GM12873 (cell line): ENCODE data around the gene NPNT.

ENCODE experiments used
- CTCF ChIP-seq: IDR thresholded peaks from 2 replicates; pipeline ENCODE4 v1.5.1; 2012; ENCODE audit warnings: low read depth, mild to moderate bottlenecking, moderate library complexity, low read length, control low read depth; ENCODE audit not compliant: insufficient read depth; ENCODE audit errors: missing control alignments

Gene NPNT

DNA sequence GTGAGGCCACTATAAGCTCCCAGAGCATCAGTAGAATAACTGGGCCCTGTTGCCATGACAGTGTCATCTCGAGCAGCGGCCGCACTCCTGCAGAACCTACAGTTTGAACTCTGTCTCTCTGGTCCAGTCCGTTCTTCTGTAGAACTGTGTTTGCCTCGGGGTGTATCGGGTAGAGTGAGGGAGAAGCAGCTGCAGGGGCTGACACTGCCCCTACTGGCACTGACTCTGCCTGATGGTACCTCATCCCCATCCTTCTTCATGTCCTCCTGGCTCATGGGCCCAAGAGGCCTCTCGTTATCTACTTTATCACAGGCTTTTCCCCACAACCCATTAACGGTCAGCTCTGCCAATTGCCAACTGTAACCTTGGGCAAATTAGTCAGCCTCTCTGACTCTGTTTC is 96.5 kb downstream of the NPNT start:
- TF ChIP-seq CTCF, result no peak

DNA sequence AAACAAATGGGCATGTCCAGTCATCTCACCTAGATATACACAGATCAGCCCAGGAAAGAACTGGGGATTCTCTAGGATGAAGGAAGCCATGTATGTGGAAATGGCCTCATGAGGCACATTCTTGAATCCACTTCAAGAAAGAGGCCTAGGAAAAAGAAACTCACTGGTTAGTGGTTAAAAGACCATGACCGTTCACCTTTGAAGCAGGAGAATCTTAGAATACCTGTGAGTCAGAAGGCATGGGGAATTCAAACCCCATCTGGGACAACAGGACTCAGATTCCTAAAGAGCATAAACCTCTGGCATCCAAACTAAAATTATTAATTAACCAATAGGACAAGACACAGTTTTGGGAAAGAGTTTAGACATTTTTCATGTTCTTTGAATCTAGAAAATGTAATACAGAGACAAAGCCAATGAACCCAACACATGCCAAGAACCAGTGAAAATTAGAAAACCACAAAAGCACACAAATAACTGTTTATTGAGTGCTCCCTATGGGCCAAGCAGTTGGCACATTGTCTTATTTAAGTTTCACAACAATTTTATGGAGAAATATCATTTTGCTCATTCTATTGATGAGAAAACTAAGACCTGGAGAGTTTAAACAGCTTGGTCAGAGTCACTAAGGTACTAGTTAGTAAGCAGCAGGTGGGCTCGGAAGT is 97.5 kb downstream of the NPNT start:
- no peak for TF ChIP-seq CTCF

DNA sequence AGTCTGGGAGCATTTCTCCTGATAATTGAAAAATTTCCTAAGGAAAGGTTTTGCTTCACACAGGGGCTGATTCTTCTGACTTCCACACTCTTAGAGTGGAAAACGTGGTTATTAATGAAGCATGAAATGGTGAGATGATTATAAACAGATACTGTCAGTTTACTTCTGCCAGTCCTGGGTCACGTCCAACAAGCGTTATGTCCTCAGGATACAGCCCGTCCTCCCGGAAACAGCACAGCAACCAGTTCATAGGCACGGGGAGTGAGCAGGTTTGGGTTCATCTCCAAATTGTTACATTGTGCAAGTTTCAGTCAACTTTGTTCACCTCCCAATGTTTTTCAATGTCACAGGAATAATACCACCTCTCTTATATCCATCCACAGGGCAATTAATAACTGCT is 98.8 kb downstream of the NPNT start:
- no peak for TF ChIP-seq CTCF

DNA sequence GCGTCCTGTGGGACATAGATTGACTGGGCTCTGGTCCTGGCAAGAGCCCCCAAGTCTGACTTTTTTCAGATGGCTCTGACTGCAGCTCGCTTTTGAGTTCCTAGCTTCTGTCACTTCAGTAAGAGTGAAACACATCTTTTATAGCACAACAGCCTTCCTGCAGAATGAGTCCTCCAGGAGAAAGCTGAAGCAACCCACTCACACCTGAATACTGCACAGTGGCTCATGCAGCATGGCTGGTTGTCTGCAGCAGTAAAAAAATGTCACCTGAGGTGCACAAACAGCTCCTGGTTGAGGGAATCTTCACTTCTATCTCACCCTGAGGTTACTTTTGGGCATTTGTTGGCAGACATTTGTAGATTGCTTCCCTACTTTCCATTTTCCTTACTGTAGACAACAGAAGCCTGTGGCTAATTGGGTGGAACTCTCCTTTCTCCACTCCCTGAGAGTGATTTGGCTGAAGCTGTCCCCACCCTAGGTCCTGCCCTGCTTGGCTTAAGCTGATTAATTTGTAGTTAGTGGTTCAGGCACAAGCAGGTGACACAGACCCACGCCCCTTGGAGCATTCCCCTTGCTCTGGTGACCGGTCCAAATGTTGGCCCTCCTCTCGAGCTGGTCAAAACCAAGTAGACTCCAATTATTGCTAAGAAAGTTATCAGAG is 99.7 kb downstream of the NPNT start:
- no peak for TF ChIP-seq CTCF

DNA sequence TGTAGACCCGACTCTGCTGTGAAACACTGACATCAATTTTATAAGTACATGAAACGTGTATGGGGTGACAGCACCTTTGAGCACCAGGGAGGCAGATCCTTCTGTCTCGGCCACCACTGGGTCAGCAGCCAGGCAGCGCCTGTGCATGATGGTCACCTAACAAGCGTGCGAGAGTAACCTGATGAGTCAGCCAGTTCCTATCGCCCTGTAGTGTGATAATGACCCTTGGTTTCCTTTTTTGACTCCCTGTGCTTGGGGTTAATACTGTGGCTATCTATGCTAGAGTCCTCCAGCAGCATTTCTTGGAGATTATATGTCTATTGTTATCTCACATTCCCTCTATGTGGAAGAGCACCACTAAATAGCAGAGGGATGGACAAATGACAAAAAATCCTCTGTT is 101.6 kb downstream of the NPNT start:
- TF ChIP-seq CTCF, result no peak

- TF ChIP-seq CTCF, result no peak
Measured at GRCh38 chr4:105998171-105999063, 103.1 kb downstream of the NPNT start.

DNA sequence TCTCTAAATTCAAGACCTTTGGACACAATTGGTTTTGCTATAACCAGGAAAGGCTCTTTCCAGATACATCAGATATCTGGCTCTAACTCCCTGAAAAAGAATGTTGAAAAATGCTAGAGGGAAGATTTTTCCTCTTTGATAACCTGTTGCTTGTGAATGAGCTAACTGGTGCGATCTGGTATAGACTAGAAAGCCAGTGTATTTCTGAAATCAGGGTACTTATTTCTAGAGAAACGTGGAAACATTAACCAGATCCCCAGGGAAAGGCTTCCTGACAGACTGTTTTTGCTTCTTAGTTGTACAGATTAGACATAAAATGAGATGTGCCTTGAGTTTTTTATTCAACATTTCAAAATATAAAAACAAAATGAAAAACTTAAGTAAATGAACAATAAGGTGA is 107.7 kb downstream of the NPNT start:
- TF ChIP-seq CTCF, result no peak
